HepG2 (cell line): ENCODE results near the gene PGP. TPM values are rescaled to one million over a fixed set of nuclear protein-coding genes. Genes with fewer than 3 reads are reported as not detected.

Experiments used
- ATAD3A ChIP-seq: sonication (generic); formaldehyde crosslinking; IDR thresholded peaks from 2 replicates; pipeline ENCODE4 v1.4.0; 2020; ENCODE audit warnings: missing genetic modification reagents
- E2F2 ChIP-seq: sonication (generic); formaldehyde crosslinking; IDR thresholded peaks from 2 replicates; pipeline ENCODE4 v1.4.0; 2020; ENCODE audit warnings: missing genetic modification reagents, borderline replicate concordance
- FOXM1 ChIP-seq: sonication (generic); formaldehyde crosslinking; IDR thresholded peaks from 2 replicates; pipeline ENCODE4 v1.5.0; 2020; ENCODE audit warnings: missing genetic modification reagents
- HMG20A ChIP-seq: IDR thresholded peaks from 2 replicates; pipeline ENCODE4 v1.6.1; 2016; ENCODE audit warnings: borderline replicate concordance
- KAT2B ChIP-seq: fragments of 150-350 bp; IDR thresholded peaks from 2 replicates; pipeline ENCODE4 v1.6.1; 2014; ENCODE audit warnings: low read depth, low read length, borderline replicate concordance
- MIXL1 ChIP-seq: IDR thresholded peaks from 2 replicates; pipeline ENCODE4 v1.6.1; 2016
- MTA1 ChIP-seq: sonication (generic); formaldehyde crosslinking; IDR thresholded peaks from 2 replicates; pipeline ENCODE4 v1.4.0; 2020; ENCODE audit warnings: missing genetic modification reagents, mild to moderate bottlenecking, borderline replicate concordance
- NFIC ChIP-seq: IDR thresholded peaks from 2 replicates; pipeline ENCODE4 v1.6.1; 2012; ENCODE audit warnings: mild to moderate bottlenecking, low read length, inconsistent platforms
- NFYC ChIP-seq: IDR thresholded peaks from 2 replicates; pipeline ENCODE4 v1.6.1; 2016; ENCODE audit warnings: missing genetic modification reagents, missing compliant biosample characterization
- RBFOX2 ChIP-seq: fragments of 200-400 bp; formaldehyde crosslinking; IDR thresholded peaks from 2 replicates; pipeline ENCODE4 v1.6.1; 2017; ENCODE audit warnings: low read depth, mild to moderate bottlenecking, low read length
- SAFB2 ChIP-seq: sonication (generic); formaldehyde crosslinking; IDR thresholded peaks from 2 replicates; pipeline ENCODE4 v1.5.1; 2020; ENCODE audit warnings: missing genetic modification reagents, low read depth, mild to moderate bottlenecking, borderline replicate concordance
- SIN3B ChIP-seq: fragments of 150-350 bp; IDR thresholded peaks from 2 replicates; pipeline ENCODE4 v1.6.1; 2014; ENCODE audit warnings: low read length
- SMAD1 ChIP-seq: sonication (generic); formaldehyde crosslinking; IDR thresholded peaks from 2 replicates; pipeline ENCODE4 v1.4.0; 2020; ENCODE audit warnings: missing genetic modification reagents, low read depth, mild to moderate bottlenecking, borderline replicate concordance
- ZBED4 ChIP-seq: sonication (generic); formaldehyde crosslinking; IDR thresholded peaks from 2 replicates; pipeline ENCODE4 v1.4.0; 2020; ENCODE audit warnings: missing genetic modification reagents, borderline replicate concordance
- ZBTB14 ChIP-seq: sonication (generic); formaldehyde crosslinking; IDR thresholded peaks from 2 replicates; pipeline ENCODE4 v1.4.0; 2020; ENCODE audit warnings: missing genetic modification reagents
- ZBTB7B ChIP-seq: sonication (generic); formaldehyde crosslinking; IDR thresholded peaks from 2 replicates; pipeline ENCODE4 v1.4.0; 2020; ENCODE audit warnings: missing genetic modification reagents
- ZBTB8A ChIP-seq: sonication (generic); formaldehyde crosslinking; IDR thresholded peaks from 2 replicates; pipeline ENCODE4 v1.4.0; 2020; ENCODE audit warnings: mild to moderate bottlenecking, low read depth, missing genetic modification reagents, borderline replicate concordance
- ZFP36L1 ChIP-seq: sonication (generic); formaldehyde crosslinking; IDR thresholded peaks from 2 replicates; pipeline ENCODE4 v1.8.0; 2022; ENCODE audit warnings: mild to moderate bottlenecking, missing genetic modification reagents, moderate library complexity
- ZKSCAN5 ChIP-seq: sonication (generic); formaldehyde crosslinking; IDR thresholded peaks from 2 replicates; pipeline ENCODE4 v1.5.1; 2020; ENCODE audit warnings: mild to moderate bottlenecking, missing genetic modification reagents
- ZNF251 ChIP-seq: sonication (generic); formaldehyde crosslinking; IDR thresholded peaks from 2 replicates; pipeline ENCODE4 v1.9.0; 2021; ENCODE audit warnings: mild to moderate bottlenecking, missing genetic modification reagents
- ZNF33B ChIP-seq: sonication (generic); formaldehyde crosslinking; IDR thresholded peaks from 2 replicates; pipeline ENCODE4 v1.5.1; 2020; ENCODE audit warnings: mild to moderate bottlenecking, missing genetic modification reagents
- ZNF652 ChIP-seq: IDR thresholded peaks from 2 replicates; pipeline ENCODE4 v1.6.1; 2016; ENCODE audit warnings: low read depth, borderline replicate concordance
- ZNF766 ChIP-seq: sonication (generic); formaldehyde crosslinking; IDR thresholded peaks from 2 replicates; pipeline ENCODE4 v1.5.0; 2020; ENCODE audit warnings: missing genetic modification reagents, borderline replicate concordance
- ZSCAN30 ChIP-seq: sonication (generic); formaldehyde crosslinking; IDR thresholded peaks from 2 replicates; pipeline ENCODE4 v1.5.0; 2020; ENCODE audit warnings: mild to moderate bottlenecking, missing genetic modification reagents
- ZSCAN9 ChIP-seq: IDR thresholded peaks from 2 replicates; pipeline ENCODE4 v1.6.1; 2016; ENCODE audit warnings: borderline replicate concordance
- polyA plus RNA-seq, 8 experiments: library from polyadenylated mRNA; depleted of rRNA in 3 of 8; stranded (reverse) in 7 of 8; unstranded in 1 of 8; fragments of >200 nt; fragmentation: Illumina TruSeq in 4 of 8; extraction: Trizol in 4 of 8; gene quantifications; 2 replicates each; pipeline versions ENCODE4 v1.2.1 to v1.2.3, GENCODE V29; 2011 to 2016; ENCODE audit warnings: low read depth in 4 of 8, missing spikeins in 1 of 8, mixed read lengths in 1 of 8; ENCODE audit not compliant: insufficient read depth in 1 of 8
- total RNA-seq, 5 experiments: library from RNA; depleted of rRNA; stranded (reverse); fragments of >200 nt; fragmentation: Illumina TruSeq; extraction: Trizol; gene quantifications; 2 replicates each; pipeline ENCODE4 v1.2.3, GENCODE V29; 2016; ENCODE audit warnings: low read depth in 1 of 5

PGP gene
- total and polyA plus RNA-seq, 2 of the 13 experiments (the other 11 are each of a cell fraction or from before 2014, with no cell fraction given), result 7.3 to 18.3 TPM

DNA sequence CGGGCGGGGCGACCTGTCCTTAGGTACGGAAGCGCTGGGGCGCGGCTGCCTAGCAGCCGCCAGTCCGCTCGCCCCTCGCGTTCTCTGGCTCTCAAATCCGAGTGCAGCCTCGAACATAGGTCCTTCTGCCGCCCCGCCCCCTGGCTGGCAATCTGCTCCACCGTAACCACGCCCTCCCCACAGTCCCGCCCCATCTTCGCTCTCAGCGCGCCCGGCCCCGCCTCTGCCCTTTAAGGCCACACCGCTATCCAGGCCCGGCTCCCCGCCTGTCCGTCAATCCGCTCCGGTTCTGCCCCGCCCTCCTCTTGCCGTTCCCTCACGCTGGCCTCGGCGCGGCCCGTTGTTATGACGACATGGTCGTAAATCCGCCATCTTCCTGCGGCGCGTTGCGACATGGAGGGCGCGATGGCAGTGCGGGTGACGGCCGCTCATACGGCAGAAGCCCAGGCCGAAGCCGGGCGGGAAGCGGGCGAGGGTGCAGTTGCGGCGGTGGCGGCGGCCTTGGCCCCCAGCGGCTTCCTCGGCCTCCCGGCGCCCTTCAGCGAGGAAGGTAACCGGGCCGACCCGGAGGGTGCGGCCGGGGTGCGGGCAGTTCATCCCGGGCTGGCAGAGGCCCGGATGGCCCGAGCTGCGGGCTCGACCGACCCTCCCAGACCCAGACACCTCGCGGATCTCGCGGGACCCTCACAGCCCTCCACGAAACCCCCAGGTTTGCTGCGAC, 8.7 kb upstream of the PGP start, which contains the start of gene E4F1 (continued):
- TF ChIP-seq KAT2B, result no peak
- TF ChIP-seq ZBTB8A (CRISPR knock-in tag), result peak; percentile 22; the same call in 1 of the 2 replicates
- no peak for TF ChIP-seq ZKSCAN5 (CRISPR knock-in tag)
- TF ChIP-seq NFYC (CRISPR knock-in tag), result peak; percentile 54; the same call in 1 of the 2 replicates
- TF ChIP-seq ZNF33B (CRISPR knock-in tag), result no peak
- TF ChIP-seq RBFOX2, result peak; percentile 92
- TF ChIP-seq ZNF766 (CRISPR knock-in tag), result peak; percentile 64; the same call in 1 of the 2 replicates
- TF ChIP-seq ZBED4 (CRISPR knock-in tag), result no peak; the same call in 1 of the 2 replicates
- TF ChIP-seq ZBTB14 (CRISPR knock-in tag), result peak; percentile 43
- no peak for TF ChIP-seq SIN3B
- no peak for TF ChIP-seq NFIC
- TF ChIP-seq ZBTB7B, result no peak
- peak; percentile 92; the same call in 1 of the 2 replicates for TF ChIP-seq MTA1
- 0 out of 2 replicates have a peak, but pooled peaks have one; percentile 39 for TF ChIP-seq ZFP36L1 (CRISPR knock-in tag)
- TF ChIP-seq ZSCAN9, result no peak
- no peak for TF ChIP-seq ZNF251 (CRISPR knock-in tag)
- TF ChIP-seq ZSCAN30 (CRISPR knock-in tag), result no peak
- 0 out of 2 replicates have a peak, but pooled peaks have one; percentile 71 for TF ChIP-seq E2F2
- TF ChIP-seq ATAD3A, result no peak
- TF ChIP-seq SMAD1 (CRISPR knock-in tag), result peak; percentile 73; the same call in 1 of the 2 replicates
- no peak for TF ChIP-seq FOXM1 (CRISPR knock-in tag)
- peak; percentile 39; the same call in 1 of the 2 replicates for TF ChIP-seq MIXL1 (CRISPR knock-in tag)
- TF ChIP-seq SAFB2 (CRISPR knock-in tag), result no peak
- TF ChIP-seq HMG20A (CRISPR knock-in tag), result no peak
- no peak; the same call in 1 of the 2 replicates for TF ChIP-seq ZNF652 (CRISPR knock-in tag)
